NCI-H1105 treated with DMSO at 0.1 percent for 48 hours (cell line): ENCODE data around the gene RAB3D.

Experiments
- DNase-seq: peaks from one replicate; lab custom pipeline; 2025; lab: John Stamatoyannopoulos, UW

The RAB3D gene

GRCh38 chr19:11295180-11295579 is 44.3 kb downstream of the RAB3D start:
- no peak for DNase-seq

- peak; percentile 80 for DNase-seq
Observed at GRCh38 chr19:11293433-11294389, 45.7 kb downstream of the RAB3D start.

- no peak for DNase-seq
Observed at GRCh38 chr19:11291991-11292390, 47.5 kb downstream of the RAB3D start.

- DNase-seq = no peak
Observed at GRCh38 chr19:11291415-11291814, 48.0 kb downstream of the RAB3D start.

- no peak for DNase-seq
Observed at GRCh38 chr19:11290256-11290655, 49.2 kb downstream of the RAB3D start.

GRCh38 chr19:11288349-11288748 is 51.1 kb downstream of the RAB3D start:
- no peak for DNase-seq

GRCh38 chr19:11286312-11286974 is 53.0 kb downstream of the RAB3D start:
- DNase-seq = no peak

GRCh38 chr19:11284515-11284914 is 54.9 kb downstream of the RAB3D start:
- no peak for DNase-seq

- DNase-seq = no peak
Observed at GRCh38 chr19:11281356-11282049, 58.0 kb downstream of the RAB3D start.

- no peak for DNase-seq
Observed at GRCh38 chr19:11279505-11280236, 59.8 kb downstream of the RAB3D start.

- no peak for DNase-seq
Observed at GRCh38 chr19:11278670-11279069, 60.8 kb downstream of the RAB3D start.

- DNase-seq = no peak
Observed at GRCh38 chr19:11274533-11275086, 64.8 kb downstream of the RAB3D start.

GRCh38 chr19:11273989-11274388 is 65.5 kb downstream of the RAB3D start:
- no peak for DNase-seq

GRCh38 chr19:11273296-11273695 is 66.2 kb downstream of the RAB3D start:
- DNase-seq = no peak
